Activated T-helper 2 cell treated with anti-CD3 and anti-CD28 coated beads, Interferon-gamma antibody, Interleukin-2, Interleukin-4, amounts not matched to agents 10 μg/mL and 5 μg/mL and 100 μg/mL, durations not matched to agents 14 hours and 24 hours and 36 hours (primary cell): Measurements from ENCODE around the gene AGPAT3. TPM values are rescaled to one million over a fixed set of nuclear protein-coding genes. Genes with fewer than 3 reads are reported as not detected.

Experiments used
- DNase-seq: peaks from one replicate; pipeline ENCODE4 v3.0.0; 2021; ENCODE audit warnings: low spot score
- H3K27ac Mint-ChIP-seq: one replicate; pipeline ENCODE4 v1.8.0; 2021; ENCODE audit warnings: mixed read lengths
- H3K27me3 Mint-ChIP-seq: one replicate; pipeline ENCODE4 v1.8.0; 2021; ENCODE audit warnings: low read depth, mixed read lengths
- H3K36me3 Mint-ChIP-seq: one replicate; pipeline ENCODE4 v1.8.0; 2021; ENCODE audit warnings: low read depth, mixed read lengths
- H3K4me1 Mint-ChIP-seq: one replicate; pipeline ENCODE4 v1.8.0; 2021; ENCODE audit warnings: low read depth, mixed read lengths
- H3K4me3 Mint-ChIP-seq: one replicate; pipeline ENCODE4 v1.8.0; 2021; ENCODE audit warnings: low read depth, mild to moderate bottlenecking, moderate library complexity, mixed read lengths
- H3K9me3 Mint-ChIP-seq: one replicate; pipeline ENCODE4 v1.8.0; 2021; ENCODE audit warnings: mixed read lengths
- intact Hi-C: fragments of 100-400 bp; cut with micrococcal nuclease; formaldehyde crosslinking; loops from one replicate; pipeline ENCODE4 v1.15.1; 2023
- total RNA-seq: library from RNA; stranded (reverse); gene quantifications from 2 replicates; pipeline ENCODE4 v1.2.3, GENCODE V29; 2022

Gene AGPAT3
- total RNA-seq, 1 donor from 2014 or later = 126 TPM

DNA sequence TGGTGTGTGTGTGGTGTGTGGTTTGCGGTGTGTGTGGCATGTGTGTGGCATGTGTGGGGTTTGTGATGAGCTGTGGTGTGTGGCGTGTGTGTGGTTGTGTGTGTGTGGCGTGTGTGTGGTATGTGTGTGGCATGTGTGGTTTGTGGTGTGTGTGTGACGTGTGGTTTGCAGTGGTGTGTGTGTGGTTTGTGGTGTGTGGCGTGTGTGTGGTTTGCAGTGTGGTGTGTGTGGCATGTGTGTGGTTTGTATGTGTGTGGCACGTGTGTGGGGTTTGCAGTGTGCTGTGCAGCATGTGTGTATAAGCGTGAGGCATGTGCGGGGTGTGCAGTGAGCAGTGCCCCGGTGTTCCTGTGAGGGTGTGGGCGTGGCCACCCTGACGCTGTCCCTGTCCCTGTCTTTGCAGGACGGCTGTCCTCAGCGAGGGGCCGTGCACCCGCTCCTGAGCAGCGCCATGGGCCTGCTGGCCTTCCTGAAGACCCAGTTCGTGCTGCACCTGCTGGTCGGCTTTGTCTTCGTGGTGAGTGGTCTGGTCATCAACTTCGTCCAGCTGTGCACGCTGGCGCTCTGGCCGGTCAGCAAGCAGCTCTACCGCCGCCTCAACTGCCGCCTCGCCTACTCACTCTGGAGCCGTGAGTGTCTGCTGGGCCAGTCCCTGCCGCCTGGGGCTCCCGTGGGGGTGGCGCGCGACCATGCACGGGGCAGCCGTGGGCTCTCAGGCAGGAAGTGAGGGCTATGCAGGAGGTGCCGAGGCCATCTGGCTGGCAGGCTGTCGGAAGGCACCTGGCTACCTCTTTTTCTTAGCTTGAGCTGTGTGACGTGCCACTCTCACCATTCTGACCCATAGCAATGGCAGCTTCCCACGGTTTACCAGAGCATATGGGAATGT is 94.5 kb downstream of the AGPAT3 start:
- no peak for DNase-seq

DNA sequence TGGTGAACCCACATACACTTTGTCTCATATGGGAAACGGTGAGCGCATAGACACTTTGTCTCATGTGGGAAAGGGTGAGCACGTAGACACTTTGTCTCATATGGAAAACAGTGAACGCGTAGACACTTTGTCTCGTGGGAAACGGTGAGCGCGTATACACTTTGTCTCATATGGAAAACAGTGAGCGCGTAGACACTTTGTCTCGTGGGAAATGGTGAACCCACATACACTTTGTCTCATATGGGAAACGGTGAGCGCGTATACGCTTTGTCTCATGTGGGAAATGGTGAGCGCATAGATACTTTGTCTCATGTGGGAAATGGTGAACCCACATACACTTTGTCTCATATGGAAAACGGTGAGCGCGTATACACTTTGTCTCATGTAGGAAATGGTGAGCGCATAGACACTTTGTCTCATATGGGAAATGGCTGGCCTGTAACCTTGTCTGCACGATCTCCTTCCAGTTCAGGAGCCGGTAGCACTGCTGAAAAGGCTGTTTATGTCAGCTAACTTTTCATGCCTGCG is 96.4 kb downstream of the AGPAT3 start:
- Mint-ChIP-seq H3K27ac (peak overlapping the region; percentile 52), H3K4me3 (no peak overlapping the region), H3K27me3 (no peaks in the 10 kb centered on the region), H3K9me3 (no peaks in the 10 kb centered on the region), H3K4me1 (peaks cover 12% of the 10 kb centered on the region), H3K36me3 (peaks cover 45% of the 10 kb centered on the region)
- intact Hi-C loops = no loop called here
- no peak for DNase-seq

More for the DNA sequence above, 94.5 kb downstream of the AGPAT3 start:
- intact Hi-C loops = no loop called here
- Mint-ChIP-seq H3K4me3 (no peak overlapping the region), H3K4me1 (peaks cover 12% of the 10 kb centered on the region), H3K27me3 (no peaks in the 10 kb centered on the region), H3K9me3 (no peaks in the 10 kb centered on the region), H3K36me3 (peaks cover 43% of the 10 kb centered on the region), H3K27ac (no peak overlapping the region)

DNA sequence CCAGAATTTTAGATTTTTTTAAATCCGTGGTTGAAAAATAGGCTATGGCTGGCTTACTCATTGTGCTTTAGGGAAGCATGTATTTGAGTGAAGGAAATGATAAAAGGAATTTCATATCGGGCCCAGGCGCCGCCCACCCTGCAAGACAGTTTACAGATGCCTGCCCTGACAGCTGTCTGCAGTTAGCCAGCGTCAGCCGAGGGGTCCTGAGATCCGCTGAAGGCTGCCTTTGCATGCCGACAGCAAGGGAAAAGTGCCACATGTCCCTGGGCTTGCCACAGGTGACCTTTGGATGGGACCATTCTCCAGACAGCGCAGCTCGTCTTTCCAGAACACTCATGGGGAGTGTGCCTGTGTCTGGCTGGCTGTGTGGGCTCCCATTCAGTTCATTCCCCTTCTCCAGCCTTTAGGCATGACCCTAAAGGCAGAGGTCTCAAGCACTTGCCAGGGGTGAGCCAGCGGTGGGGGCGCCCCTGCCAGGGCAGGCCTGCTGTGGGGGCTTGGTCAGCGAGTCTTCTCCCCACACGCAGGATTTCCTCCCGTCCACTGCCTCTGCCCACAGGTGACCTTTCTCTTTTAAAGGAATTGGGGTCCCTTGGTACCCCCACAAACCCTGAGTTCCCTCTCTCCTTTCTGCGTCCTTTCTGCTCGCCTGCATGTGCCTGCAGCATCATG is 101.0 kb downstream of the AGPAT3 start:
- H3K4me1 Mint-ChIP-seq = peaks cover 5% of the 10 kb centered on the region
- no peak for DNase-seq
- H3K27me3 Mint-ChIP-seq = no peaks in the 10 kb centered on the region
- H3K27ac Mint-ChIP-seq = no peak overlapping the region
- intact Hi-C loops = no loop called here
- no peak overlapping the region for H3K4me3 Mint-ChIP-seq
- peaks cover 49% of the 10 kb centered on the region for H3K36me3 Mint-ChIP-seq
- H3K9me3 Mint-ChIP-seq = no peaks in the 10 kb centered on the region

DNA sequence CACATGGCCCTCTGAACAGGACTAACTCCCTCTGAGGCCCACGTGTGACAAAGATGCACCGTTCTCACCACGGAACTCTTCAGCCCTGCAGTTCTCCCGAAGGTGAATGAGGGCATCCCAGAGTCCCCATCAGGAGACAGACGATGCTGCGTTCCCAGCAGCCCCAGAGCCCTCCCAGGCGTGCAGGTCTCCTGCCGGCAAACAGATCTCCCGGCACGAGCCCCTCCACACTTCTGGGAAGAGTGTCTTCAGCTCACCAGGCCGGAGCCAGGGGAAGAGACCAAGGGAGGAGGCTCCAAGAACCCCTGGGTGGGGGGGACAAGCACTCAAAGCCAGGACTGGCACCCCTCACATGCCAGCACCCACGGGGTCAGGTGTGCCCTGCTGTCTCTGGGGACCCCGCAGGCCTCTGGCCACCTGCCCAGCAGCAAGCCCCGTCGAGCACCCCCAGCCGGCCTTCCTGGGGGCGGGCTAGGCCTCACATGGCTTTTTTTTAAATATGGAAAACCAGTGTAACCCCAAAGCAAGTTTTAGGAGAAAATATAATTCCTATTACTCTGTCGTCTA is 102.0 kb downstream of the AGPAT3 start:
- Mint-ChIP-seq H3K27ac (no peak overlapping the region), H3K4me3 (no peak overlapping the region), H3K9me3 (no peaks in the 10 kb centered on the region), H3K27me3 (no peaks in the 10 kb centered on the region), H3K36me3 (peaks cover 46% of the 10 kb centered on the region), H3K4me1 (no peaks in the 10 kb centered on the region)
- no peak for DNase-seq
- intact Hi-C loops = no loop called here

DNA sequence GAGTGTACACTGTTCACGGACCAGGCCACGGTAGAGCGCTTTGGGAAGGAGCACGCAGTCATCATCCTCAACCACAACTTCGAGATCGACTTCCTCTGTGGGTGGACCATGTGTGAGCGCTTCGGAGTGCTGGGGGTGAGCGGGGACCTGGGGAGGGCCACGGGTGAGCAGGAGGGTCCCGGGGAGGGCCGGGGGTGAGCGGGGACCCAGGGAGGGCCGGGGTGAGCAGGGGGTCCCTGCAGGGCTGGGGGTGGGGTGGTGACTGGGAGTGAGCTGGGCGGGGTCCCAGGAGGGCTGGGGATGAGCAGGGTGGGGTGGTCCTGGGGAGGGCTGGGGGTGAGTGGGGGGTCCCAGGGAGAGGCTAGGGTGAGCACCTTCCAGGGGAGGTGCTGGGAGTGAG is 103.0 kb downstream of the AGPAT3 start:
- Mint-ChIP-seq H3K9me3 (no peaks in the 10 kb centered on the region), H3K4me3 (no peak overlapping the region), H3K27me3 (no peaks in the 10 kb centered on the region), H3K4me1 (no peaks in the 10 kb centered on the region), H3K27ac (no peak overlapping the region), H3K36me3 (peaks cover 43% of the 10 kb centered on the region)
- intact Hi-C loops = no loop called here
- no peak for DNase-seq

DNA sequence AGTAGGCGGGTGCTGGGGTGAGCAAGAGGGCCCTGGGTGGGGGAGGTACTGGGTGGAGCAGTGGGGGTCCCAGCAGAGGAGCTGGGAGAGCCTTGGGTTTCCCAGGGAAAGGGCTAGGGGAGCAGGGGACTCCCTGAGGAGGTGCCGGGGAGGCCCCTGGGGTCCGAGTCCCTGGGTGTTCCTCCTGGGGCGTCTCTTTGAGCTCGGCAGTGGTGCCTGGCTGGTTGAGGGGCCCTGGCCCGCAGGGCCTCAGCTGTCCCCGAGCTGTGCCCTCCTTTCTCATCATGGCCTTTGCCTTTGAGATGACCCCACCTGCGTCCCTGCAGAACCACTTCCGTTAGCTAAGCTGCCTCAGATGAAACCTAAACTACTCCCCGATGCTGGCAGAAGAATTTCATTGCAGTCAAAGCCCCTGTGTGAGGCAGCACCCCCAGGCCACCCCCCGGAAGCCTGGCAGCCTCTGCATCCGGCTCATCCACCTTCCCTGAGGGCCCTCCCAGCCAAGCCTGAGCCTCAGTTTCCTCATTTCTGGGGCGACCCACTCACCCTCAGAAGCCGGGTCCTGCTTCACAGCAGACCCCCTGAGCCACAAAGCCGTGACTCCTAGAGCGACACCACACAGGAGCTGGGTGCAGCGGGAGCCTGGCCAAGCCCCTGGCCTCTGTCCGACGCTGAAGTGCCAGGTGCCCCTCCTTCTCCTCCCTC is 103.5 kb downstream of the AGPAT3 start:
- Mint-ChIP-seq H3K36me3 (peaks cover 41% of the 10 kb centered on the region), H3K4me3 (no peak overlapping the region), H3K27ac (no peak overlapping the region), H3K9me3 (no peaks in the 10 kb centered on the region), H3K27me3 (no peaks in the 10 kb centered on the region), H3K4me1 (no peaks in the 10 kb centered on the region)
- no peak for DNase-seq
- intact Hi-C loops = no loop called here

DNA sequence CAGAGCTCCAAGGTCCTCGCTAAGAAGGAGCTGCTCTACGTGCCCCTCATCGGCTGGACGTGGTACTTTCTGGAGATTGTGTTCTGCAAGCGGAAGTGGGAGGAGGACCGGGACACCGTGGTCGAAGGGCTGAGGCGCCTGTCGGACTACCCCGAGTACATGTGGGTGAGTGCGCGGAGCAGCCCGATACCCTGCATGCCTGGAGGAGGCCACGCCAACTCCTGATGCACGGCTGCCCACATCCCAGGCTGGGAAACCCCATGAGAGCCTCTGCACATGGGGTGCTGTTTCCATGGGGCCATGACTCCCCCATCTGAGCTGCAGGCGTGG is 104.1 kb downstream of the AGPAT3 start:
- H3K27me3 Mint-ChIP-seq = no peaks in the 10 kb centered on the region
- intact Hi-C loops = no loop called here
- no peak overlapping the region for H3K4me3 Mint-ChIP-seq
- H3K27ac Mint-ChIP-seq = no peak overlapping the region
- no peaks in the 10 kb centered on the region for H3K9me3 Mint-ChIP-seq
- H3K4me1 Mint-ChIP-seq = no peaks in the 10 kb centered on the region
- H3K36me3 Mint-ChIP-seq = peaks cover 39% of the 10 kb centered on the region
- DNase-seq = no peak

DNA sequence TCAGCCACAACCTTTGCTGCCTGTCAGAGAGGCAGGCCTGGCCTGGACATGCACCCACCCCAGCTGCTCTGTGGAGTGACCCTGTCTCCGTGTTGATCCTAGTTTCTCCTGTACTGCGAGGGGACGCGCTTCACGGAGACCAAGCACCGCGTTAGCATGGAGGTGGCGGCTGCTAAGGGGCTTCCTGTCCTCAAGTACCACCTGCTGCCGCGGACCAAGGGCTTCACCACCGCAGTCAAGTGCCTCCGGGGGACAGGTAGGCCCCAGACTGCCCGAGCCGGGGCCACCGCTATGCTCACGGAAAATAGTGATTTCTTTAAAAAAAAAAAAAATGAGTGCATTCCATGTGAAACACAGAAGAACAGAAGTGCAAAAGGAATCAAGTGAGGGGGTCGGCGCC is 105.5 kb downstream of the AGPAT3 start:
- Mint-ChIP-seq H3K4me1 (peaks cover 8% of the 10 kb centered on the region), H3K36me3 (peaks cover 45% of the 10 kb centered on the region)
- no peak for DNase-seq

DNA sequence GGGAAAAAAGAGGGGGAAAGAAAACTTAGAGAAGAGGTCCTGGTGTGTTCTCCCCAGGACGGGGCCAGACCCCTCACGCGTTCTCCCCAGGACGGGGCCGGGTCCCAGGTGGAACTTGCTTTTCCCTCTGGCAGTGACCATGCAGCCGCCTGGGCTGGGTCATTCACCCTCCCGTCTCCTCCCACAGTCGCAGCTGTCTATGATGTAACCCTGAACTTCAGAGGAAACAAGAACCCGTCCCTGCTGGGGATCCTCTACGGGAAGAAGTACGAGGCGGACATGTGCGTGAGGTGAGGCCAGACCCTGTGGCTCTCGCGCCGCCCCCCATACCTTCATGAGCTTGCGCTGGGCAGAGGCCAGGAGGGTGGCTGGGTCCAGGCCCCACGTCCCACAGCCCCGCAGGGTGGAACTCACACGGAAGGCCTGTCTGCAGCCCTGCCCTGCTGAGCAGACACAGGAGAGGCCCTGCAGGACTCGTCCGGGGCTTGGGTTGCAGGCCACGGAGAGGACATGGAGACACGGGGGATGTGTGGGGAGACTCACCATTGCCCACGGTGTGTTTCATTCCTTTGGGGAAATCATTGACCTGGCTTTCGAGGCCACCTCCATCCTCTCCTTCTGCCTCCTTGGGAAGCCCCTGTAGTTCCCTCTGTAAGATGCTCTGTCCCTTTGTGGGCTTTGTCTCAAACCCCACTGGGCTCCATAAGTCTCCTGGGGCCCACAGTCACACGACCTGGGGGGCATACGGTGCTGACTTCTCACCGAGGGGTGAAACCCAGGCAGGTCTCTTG is 106.4 kb downstream of the AGPAT3 start:
- H3K27ac Mint-ChIP-seq = no peak overlapping the region
- intact Hi-C loops = no loop called here
- H3K4me1 Mint-ChIP-seq = peaks cover 10% of the 10 kb centered on the region
- H3K4me3 Mint-ChIP-seq = no peak overlapping the region
- H3K27me3 Mint-ChIP-seq = no peaks in the 10 kb centered on the region
- H3K36me3 Mint-ChIP-seq = peaks cover 47% of the 10 kb centered on the region
- no peak for DNase-seq
- no peaks in the 10 kb centered on the region for H3K9me3 Mint-ChIP-seq

More for the DNA sequence above, 105.5 kb downstream of the AGPAT3 start:
- intact Hi-C loops = no loop called here
- Mint-ChIP-seq H3K9me3 (no peaks in the 10 kb centered on the region), H3K27me3 (no peaks in the 10 kb centered on the region), H3K27ac (no peak overlapping the region), H3K4me3 (no peak overlapping the region)

DNA sequence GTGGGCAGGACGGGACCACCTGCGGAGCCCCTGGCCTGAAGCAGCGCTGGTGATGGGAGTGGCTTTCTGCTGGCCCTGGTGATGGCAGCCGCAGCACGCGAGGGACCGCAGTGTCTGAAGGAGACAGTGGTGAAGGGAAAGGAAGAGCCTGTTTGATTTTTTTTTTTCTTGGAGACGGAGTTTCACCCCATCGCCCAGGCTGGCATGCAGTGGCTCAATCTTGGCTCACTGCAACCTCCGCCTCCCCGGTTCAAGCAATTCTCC is 106.9 kb downstream of the AGPAT3 start:
- Mint-ChIP-seq H3K27ac (no peak overlapping the region), H3K27me3 (no peaks in the 10 kb centered on the region), H3K4me3 (no peak overlapping the region), H3K4me1 (peaks cover 10% of the 10 kb centered on the region), H3K36me3 (peaks cover 47% of the 10 kb centered on the region), H3K9me3 (no peaks in the 10 kb centered on the region)
- no peak for DNase-seq
- intact Hi-C loops = no loop called here

DNA sequence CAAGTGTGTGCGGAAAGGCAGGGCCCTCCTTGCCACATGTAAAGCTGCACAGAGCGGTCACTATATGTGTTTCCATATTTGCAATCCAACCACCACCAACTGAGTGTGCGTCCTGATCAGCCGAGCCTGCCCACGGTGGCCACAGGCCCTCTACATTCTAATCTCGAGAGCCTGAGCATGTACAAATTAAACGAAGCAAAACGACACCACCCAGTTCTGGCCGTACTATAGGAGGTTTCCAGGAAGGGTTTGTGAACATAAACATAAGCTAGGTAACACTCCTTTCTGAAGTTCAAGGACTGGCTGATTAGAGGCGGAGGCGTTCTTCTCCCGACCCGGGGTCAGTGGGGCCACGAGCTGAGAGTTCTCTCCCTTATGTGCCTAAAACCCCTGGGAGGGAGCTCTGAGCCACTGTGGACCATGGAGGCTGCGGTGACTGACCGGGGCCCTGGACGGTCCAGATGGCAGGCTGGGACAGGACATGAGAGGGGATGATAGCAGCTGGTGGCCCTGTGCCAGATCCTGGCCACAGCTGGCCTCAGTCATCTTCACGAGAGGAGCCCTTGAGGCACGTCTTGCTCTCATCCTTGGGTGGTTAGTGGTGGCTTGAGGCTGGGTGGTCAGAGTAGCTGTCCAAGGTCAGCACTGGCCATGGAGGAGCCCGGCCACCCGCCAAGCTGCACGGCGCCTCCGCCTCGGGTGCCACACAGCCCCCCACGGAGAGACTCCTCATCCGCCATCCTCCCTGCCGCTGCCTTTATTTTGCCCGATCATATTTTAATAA is 108.0 kb downstream of the AGPAT3 start:
- H3K4me3 Mint-ChIP-seq = no peak overlapping the region
- DNase-seq = no peak
- H3K36me3 Mint-ChIP-seq = peaks cover 41% of the 10 kb centered on the region
- no peaks in the 10 kb centered on the region for H3K9me3 Mint-ChIP-seq
- intact Hi-C loops = no loop called here
- no peaks in the 10 kb centered on the region for H3K27me3 Mint-ChIP-seq
- peaks cover 10% of the 10 kb centered on the region for H3K4me1 Mint-ChIP-seq
- H3K27ac Mint-ChIP-seq = no peak overlapping the region

DNA sequence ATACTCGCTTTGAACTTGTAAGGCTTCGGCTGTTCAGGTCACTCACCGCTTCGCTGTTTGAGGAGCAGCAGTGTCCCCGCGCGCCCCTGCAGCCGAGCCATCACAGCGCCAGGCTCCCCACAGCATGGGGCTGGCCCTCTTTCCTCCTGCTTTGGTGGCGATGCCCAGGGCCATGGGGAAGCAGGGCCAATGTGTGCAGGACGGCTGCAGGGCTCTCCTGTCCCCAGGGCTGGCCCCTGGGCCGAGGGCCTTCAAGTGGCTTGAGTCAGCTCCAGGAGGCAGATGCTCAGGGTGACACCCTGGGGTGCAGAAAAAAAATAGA is 108.6 kb downstream of the AGPAT3 start:
- intact Hi-C loops = no loop called here
- Mint-ChIP-seq H3K27ac (no peak overlapping the region), H3K9me3 (no peaks in the 10 kb centered on the region), H3K27me3 (no peaks in the 10 kb centered on the region), H3K4me1 (peaks cover 10% of the 10 kb centered on the region), H3K36me3 (peaks cover 47% of the 10 kb centered on the region), H3K4me3 (no peak overlapping the region)
- no peak for DNase-seq
